GM18907 (cell line): ENCODE measurements around the gene L1CAM.

Source experiments
- ATAC-seq: cut with Tn5 transposase; IDR thresholded peaks from one replicate; pipeline ENCODE4 v1.9.1; 2021; ENCODE audit warnings: mild to moderate bottlenecking, moderate library complexity; ENCODE audit not compliant: unreplicated experiment

L1CAM gene

GRCh38 chrX:153905481-153906095 is 19.6 kb upstream of the L1CAM start:
- ATAC-seq, result no peak

DNA sequence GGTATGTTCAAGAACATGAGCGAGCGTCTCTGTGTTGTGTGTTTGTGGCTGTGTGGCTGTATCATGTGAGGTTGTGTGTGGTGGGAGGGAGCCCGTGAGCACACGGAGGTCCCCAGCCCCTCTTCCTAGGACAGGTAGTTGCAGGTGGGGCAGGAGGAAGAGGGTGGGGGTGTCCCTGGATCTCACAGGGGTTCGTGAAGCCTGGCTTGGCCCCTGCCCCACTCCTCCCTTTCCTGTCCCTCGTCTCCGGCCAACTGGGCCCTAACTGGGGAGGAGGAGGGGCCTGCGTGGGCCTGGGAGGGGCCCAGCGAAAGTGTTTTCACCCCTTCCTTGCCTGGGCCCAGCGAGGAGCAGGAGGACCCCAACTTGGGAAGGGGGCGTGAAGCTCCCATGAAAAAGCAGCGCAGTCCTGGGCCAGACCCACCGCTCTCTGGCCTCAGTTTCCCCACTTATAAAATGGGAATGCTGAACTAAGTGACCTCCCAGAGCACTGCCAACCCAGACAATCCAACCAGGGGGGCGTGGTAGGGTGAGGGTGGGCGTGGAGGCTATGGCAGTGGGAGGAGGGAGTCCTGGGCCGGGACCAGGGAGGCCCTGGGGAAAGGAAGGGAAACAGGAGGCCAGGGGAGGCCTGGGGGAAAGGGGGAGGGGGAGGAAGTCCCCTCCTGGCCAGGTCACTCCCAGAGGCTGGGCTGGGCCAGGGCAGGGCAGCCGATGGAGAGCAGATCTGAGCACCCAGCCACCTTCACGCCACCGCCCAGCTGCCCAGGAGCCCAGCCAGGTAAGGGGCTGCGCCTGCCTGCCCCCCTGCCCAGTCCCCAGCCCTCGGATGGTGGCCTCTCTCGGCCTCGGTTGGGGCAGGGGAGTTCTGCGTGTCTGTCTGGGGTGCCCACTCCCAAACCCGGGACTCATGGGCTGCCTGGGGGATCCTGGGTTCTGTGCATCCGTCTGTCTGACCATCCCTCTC is 18.3 kb upstream of the L1CAM start, which contains the start of gene AVPR2:
Gene AVPR2 (plus strand): TSS at position 683 of the 967 bp plus-strand sequence. CDS start 473 bp downstream, outside the sequence.
- ATAC-seq, result no peak

DNA sequence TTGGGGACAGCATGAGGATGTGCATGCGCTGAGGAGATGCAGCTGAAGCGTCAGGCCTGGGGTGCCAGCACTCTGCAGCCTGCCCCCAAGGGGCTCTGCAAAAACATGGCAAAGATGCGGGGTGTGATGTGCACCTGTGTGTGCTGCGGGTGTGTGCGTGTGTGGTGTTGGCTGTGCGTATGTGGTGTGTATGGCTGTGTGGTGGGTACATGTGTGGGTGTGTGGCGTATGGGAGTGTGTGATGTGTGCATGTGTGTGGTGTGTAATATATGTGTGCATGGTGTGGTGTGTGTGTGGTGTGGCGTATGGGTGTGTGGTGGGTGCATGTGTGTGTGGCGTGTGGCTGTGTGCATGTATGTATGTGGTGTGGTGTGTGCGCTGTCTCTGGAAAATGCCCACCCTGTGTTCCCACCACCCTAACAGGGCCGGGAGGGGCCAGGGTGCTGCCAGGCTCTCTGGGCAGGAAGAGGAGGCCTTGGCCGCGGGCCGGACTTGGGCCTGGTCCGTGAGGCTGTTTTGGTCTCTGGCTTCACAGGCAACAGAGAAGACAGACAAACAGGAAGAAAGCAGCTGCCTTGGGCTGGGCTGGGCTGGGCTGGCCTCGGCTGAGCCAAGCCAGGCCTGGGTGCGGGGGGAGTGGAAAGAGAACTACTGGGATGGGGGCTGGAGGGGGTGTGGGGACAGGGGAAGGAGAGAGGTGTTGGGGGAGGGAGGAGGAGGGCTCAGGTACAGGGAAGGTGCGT is 17.4 kb upstream of the L1CAM start:
- no peak for ATAC-seq

- ATAC-seq, result no peak
Measured at GRCh38 chrX:153902385-153902784, 16.4 kb upstream of the L1CAM start.

DNA sequence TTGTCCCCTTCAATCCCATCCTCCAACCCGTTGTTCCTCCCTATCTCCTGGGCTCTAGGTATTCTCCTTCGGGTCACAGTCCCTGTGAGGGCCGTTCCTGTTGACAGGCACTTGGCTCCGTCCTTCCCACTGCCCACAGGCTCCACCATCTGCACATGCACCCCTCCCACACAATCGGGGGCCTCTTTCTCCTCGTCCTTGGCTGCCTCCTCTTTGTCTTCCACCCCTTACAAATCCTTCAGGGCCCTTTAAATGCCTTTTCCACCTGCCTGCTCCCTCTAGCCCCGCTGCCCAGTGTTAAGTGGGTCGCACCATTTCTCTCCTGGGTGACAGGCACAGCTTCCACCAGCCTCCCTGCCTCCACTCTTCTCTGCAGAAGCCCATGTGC is 15.8 kb upstream of the L1CAM start:
- no peak for ATAC-seq

- peak; percentile 79 for ATAC-seq
Measured at GRCh38 chrX:153900831-153901752, 15.1 kb upstream of the L1CAM start.

- no peak for ATAC-seq
Measured at GRCh38 chrX:153897899-153898298, 11.9 kb upstream of the L1CAM start.

- ATAC-seq, result no peak
Measured at GRCh38 chrX:153889123-153889522, 3.1 kb upstream of the L1CAM start.

- peak; percentile 55 for ATAC-seq
Measured at GRCh38 chrX:153888344-153888743, 2.4 kb upstream of the L1CAM start.

DNA sequence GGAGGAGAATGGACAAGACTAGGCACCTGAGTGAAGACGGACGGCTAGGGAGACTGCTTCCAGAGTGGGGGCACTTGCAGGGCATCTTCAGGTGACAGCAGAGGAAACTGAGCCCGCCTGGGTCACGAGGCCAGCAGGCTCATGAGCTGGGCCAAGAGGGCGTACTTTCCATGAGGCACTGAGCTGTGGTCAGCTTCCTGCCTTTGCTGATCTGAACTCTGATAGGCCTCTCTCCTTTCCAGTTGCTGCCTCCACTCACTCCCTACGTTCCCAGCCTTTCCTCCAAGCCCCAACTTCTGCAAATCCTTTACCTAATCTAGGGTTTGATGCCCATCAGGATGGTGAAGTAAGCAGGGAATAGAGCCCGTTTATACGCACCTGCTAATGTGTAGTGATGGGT is 1.4 kb upstream of the L1CAM start:
- no peak for ATAC-seq

- no peak for ATAC-seq
Measured at GRCh38 chrX:153886915-153887314, 942 bp upstream of the L1CAM start.

GRCh38 chrX:153885208-153885787 is 675 bp downstream of the L1CAM start:
- ATAC-seq, result no peak

DNA sequence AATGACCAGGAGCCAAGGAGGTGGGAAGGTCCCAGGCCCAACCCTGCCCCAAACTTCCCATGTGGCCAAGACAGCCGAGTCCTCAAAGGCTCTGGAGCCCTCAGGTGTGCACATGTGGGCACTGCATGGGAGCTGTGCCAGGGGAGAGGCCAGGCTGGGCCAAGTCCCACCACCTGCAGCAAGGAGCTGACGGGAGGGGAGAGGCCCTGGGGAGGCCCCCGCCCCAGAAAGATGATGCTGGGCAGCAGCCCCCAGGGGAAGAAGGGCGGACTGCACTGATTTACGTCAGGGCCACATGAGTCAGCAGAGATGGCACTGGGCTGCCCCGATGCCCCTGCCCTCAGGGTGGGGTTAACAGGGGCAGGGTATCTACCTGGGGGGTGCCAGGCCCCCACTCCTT is 1.4 kb downstream of the L1CAM start:
- ATAC-seq, result no peak

- ATAC-seq, result no peak
Measured at GRCh38 chrX:153884136-153884535, 1.8 kb downstream of the L1CAM start.

DNA sequence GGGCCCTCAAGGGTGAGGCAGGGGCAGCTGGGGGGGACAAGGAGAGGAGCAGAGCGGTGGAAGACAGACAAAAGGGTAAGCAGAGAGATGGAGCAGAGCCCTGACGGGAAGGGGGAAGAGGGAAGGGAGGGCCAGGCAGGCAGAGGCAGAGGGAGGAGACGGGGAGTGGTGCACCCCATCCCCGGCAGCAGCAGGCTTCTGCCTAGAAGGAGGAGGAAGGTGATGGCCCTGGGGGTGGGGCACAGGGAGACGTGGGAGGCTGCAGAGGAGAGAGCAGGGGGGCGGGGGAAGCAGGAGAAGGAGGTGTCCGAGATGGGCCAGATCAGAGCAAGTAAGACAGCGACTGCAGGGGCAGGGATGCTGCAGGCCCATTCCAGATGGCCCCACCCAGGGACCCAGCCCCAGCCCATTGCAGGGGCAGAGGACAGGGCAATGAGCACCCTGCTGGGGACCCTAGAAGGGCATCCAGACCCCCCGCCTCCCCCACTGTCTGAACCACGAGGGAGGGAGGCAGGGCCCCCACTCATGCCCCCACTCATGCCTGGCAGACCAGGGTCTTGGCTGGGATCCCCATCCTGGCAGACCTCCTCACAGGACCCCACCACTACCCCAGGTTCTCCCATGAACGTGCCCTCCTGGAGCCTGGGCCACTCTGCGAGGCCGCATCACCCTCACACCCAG is 2.7 kb downstream of the L1CAM start:
- no peak for ATAC-seq

GRCh38 chrX:153882557-153882956 is 3.4 kb downstream of the L1CAM start:
- ATAC-seq, result no peak

DNA sequence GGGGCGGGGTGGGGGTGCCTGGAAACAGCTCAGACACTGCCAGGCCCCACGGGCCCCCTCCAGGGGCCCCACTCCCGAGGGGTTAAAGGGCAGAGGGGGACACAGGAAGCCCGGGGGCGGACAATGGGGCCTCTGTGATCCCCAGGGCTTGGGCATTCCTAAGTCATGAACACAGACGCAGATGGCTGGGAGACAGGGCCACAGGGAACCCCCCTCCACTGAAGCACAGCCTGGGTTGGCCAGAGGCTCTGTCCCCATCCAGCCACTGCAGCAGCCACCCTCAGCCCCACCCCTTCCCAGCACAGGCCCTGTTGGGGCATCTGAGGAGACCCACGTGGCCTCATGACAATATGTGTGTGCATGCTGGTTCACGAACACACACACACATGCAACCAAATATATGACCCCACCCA is 3.9 kb downstream of the L1CAM start:
- no peak for ATAC-seq

DNA sequence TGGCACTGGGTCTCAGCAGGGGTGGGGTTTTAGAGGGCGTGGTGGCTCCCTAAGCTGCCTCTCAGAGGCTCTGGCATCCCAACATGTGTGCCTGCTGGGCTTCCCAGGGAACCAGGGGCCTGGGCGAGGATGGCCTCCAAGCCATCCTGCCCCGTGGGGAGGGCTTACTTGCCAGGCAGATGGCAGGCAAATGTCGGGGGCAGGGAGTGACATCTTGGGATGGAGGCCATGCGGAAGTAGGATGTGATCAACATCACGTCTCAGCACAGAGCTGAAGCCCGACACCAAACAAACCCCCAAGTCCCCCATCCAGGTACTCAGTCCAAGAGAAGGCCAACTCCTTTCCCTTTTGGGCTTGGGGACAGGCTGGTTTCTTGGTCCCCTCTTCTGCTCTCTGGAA is 4.7 kb downstream of the L1CAM start:
- no peak for ATAC-seq

- ATAC-seq, result no peak
Measured at GRCh38 chrX:153880440-153880815, 5.5 kb downstream of the L1CAM start.
